K562 (cell line): ENCODE results near the gene MAP3K20. TPM values are rescaled to one million over a fixed set of nuclear protein-coding genes. Genes with fewer than 3 reads are reported as not detected.
A peak's percentile ranks its signal among the peaks of the same experiment; 100 is the strongest.

Experiments
- ARID1B ChIP-seq: fragments of 450-650 bp; IDR thresholded peaks from 2 replicates; pipeline ENCODE4 v1.6.1; 2016; ENCODE audit warnings: antibody characterized with exemption, mild to moderate bottlenecking, inconsistent platforms
- BMI1 ChIP-seq: fragments of 150-350 bp; IDR thresholded peaks from 2 replicates; pipeline ENCODE4 v1.6.1; 2014; ENCODE audit warnings: low read length
- CXXC5 ChIP-seq: fragments of 250-450 bp; sonication (Bioruptor Pico); IDR thresholded peaks from 2 replicates; pipeline ENCODE4 v1.8.0; 2022; ENCODE audit warnings: inconsistent platforms, mild to moderate bottlenecking, moderate library complexity
- GABPB1 ChIP-seq: sonication (generic); formaldehyde crosslinking; IDR thresholded peaks from 2 replicates; pipeline ENCODE4 v1.8.0; 2022; ENCODE audit warnings: mild to moderate bottlenecking, missing genetic modification reagents
- KAT7 ChIP-seq: sonication (generic); formaldehyde crosslinking; IDR thresholded peaks from 2 replicates; pipeline ENCODE4 v1.8.0; 2022; ENCODE audit warnings: missing genetic modification reagents, mild to moderate bottlenecking, borderline replicate concordance
- NFATC3 ChIP-seq: fragments of 450-650 bp; IDR thresholded peaks from 2 replicates; pipeline ENCODE4 v1.6.1; 2017; ENCODE audit warnings: mild to moderate bottlenecking
- SLC30A9 ChIP-seq: fragments of 250-450 bp; sonication (Bioruptor Pico); IDR thresholded peaks from 2 replicates; pipeline ENCODE4 v1.8.0; 2022; ENCODE audit warnings: mild to moderate bottlenecking, moderate library complexity
- TBP ChIP-seq: optimal IDR thresholded peaks from 2 replicates; pipeline ENCODE3; 2011; ENCODE audit warnings: low read depth, low read length, improper control_type of control experiment
- TEAD1 ChIP-seq, 2 experiments: fragments of 450-650 bp in 1 of 2; sonication (generic) in 1 of 2; formaldehyde crosslinking; IDR thresholded peaks; 2 replicates each; pipeline versions ENCODE4 v1.4.0 to v1.8.0; 2020 to 2022; ENCODE audit warnings: mild to moderate bottlenecking in 2 of 2, missing genetic modification reagents in 1 of 2
- XRCC3 ChIP-seq: fragments of 450-650 bp; IDR thresholded peaks from 2 replicates; pipeline ENCODE4 v1.6.1; 2017; ENCODE audit warnings: mild to moderate bottlenecking, moderate library complexity
- ZNF134 ChIP-seq: fragments of 250-450 bp; sonication (Bioruptor Pico); conservative IDR thresholded peaks from 2 replicates; pipeline ENCODE4 v1.4.0; 2020
- ZNF232 ChIP-seq: sonication (generic); formaldehyde crosslinking; IDR thresholded peaks from 2 replicates; pipeline ENCODE4 v1.8.0; 2022; ENCODE audit warnings: mild to moderate bottlenecking, missing genetic modification reagents
- polyA plus RNA-seq, 8 experiments: library from polyadenylated mRNA; depleted of rRNA in 4 of 8; stranded (reverse) in 5 of 8; unstranded in 3 of 8; fragments of >200 nt; fragmentation: Nextera tagmentation in 2 of 8; fragmentation: Illumina TruSeq in 1 of 8; extraction: Ambion mirVana in 2 of 8; extraction: Trizol in 1 of 8; gene quantifications; 2 replicates each; pipeline versions ENCODE4 v1.2.1 to v1.2.3, GENCODE V29; 2011 to 2014; ENCODE audit warnings: inconsistent platforms in 1 of 8, missing spikeins in 1 of 8
- total RNA-seq, 7 experiments: library from RNA; depleted of rRNA in 6 of 7; stranded (reverse); fragments of >200 nt in 6 of 7; fragmentation: Illumina TruSeq in 2 of 7; extraction: Trizol in 2 of 7; gene quantifications; 2 replicates each; pipeline versions ENCODE4 v1.2.1 to v1.2.3, GENCODE V29; 2011 to 2021; ENCODE audit warnings: low replicate concordance in 1 of 7
- TF ChIP-seq, protein P1 (sequence below): sonication (generic); formaldehyde crosslinking; IDR thresholded peaks from 2 replicates; pipeline ENCODE4 v1.8.0; 2023; ENCODE audit warnings: mild to moderate bottlenecking, missing genetic modification reagents
- TF ChIP-seq, protein P2 (sequence below), 2 experiments: fragments of 450-650 bp; conservative IDR thresholded peaks; 2 replicates each; pipeline ENCODE4 v1.6.1; 2017; ENCODE audit warnings: mild to moderate bottlenecking in 2 of 2, moderate library complexity in 2 of 2
- TF ChIP-seq, protein P3 (sequence below), 2 experiments: IDR thresholded peaks; 2 replicates each; pipeline ENCODE4 v1.6.1; 2011; ENCODE audit warnings: borderline replicate concordance in 1 of 2, control low read depth in 1 of 2, low read depth in 1 of 2, low read length in 1 of 2, mild to moderate bottlenecking in 1 of 2, mixed read lengths in 1 of 2, moderate library complexity in 1 of 2; ENCODE audit not compliant: insufficient read depth in 1 of 2, insufficient read length in 1 of 2, poor library complexity in 1 of 2, severe bottlenecking in 1 of 2; ENCODE audit errors: extremely low read depth in 1 of 2
- TF ChIP-seq, protein P4 (sequence below): sonication (generic); formaldehyde crosslinking; IDR thresholded peaks from 2 replicates; pipeline ENCODE4 v1.8.0; 2022; ENCODE audit warnings: missing genetic modification reagents, mild to moderate bottlenecking, moderate library complexity, borderline replicate concordance
- TF ChIP-seq, protein P5 (sequence below): fragments of 200-800 bp; sonication (Bioruptor generic); IDR thresholded peaks from 2 replicates; pipeline ENCODE4 v1.6.1; 2017; ENCODE audit warnings: missing genetic modification characterization, missing compliant biosample characterization

MAP3K20 gene
- total and polyA plus RNA-seq, 9 of the 15 experiments (the other 6 are each of a cell fraction or from before 2014, with no cell fraction given) = 9.8 to 34.2 (median 27.3) TPM

DNA sequence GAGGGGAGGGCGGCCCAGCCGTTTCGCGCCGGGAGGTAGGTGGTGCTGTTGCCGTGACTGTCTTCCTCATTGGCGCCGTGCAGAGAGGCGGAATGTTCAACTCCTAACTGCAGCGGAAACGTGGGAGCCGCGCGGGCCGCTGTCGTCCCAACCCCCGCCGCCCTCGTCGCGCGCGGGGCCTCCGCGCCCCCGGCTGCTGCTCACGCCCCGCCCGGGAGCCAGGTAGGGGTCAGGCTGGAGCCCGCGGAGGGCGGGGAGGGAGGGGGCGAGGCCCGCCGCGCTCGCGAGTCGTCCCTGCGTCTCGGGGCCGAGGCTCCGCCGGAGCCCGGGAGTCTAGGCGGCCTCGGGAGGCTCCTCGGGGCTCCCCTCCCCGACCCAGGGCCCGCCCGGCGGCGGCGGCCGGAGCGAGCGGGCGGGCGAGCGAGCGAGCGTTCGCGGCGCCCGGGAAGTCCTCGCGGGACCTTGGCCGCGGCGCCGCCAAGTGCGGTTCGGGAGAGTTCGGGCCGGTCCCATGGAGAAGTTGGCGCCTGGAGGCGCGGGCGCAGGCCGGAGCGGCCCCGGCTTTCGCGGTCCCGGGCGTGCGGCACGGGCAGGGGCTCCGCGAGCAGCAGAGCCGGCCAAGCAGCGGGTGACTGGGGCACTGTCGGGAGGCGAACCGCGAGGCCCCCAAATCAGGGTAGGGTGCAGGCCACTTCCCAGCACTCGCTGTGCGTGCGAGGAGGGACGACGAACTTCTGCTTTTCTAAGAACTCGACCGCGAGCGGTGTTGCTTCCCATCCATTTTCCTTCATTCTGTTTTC is at the start of gene MAP3K20 (continued):
- no peak for TF ChIP-seq ZNF232 (CRISPR knock-in tag)
- TF ChIP-seq, protein P1, sequence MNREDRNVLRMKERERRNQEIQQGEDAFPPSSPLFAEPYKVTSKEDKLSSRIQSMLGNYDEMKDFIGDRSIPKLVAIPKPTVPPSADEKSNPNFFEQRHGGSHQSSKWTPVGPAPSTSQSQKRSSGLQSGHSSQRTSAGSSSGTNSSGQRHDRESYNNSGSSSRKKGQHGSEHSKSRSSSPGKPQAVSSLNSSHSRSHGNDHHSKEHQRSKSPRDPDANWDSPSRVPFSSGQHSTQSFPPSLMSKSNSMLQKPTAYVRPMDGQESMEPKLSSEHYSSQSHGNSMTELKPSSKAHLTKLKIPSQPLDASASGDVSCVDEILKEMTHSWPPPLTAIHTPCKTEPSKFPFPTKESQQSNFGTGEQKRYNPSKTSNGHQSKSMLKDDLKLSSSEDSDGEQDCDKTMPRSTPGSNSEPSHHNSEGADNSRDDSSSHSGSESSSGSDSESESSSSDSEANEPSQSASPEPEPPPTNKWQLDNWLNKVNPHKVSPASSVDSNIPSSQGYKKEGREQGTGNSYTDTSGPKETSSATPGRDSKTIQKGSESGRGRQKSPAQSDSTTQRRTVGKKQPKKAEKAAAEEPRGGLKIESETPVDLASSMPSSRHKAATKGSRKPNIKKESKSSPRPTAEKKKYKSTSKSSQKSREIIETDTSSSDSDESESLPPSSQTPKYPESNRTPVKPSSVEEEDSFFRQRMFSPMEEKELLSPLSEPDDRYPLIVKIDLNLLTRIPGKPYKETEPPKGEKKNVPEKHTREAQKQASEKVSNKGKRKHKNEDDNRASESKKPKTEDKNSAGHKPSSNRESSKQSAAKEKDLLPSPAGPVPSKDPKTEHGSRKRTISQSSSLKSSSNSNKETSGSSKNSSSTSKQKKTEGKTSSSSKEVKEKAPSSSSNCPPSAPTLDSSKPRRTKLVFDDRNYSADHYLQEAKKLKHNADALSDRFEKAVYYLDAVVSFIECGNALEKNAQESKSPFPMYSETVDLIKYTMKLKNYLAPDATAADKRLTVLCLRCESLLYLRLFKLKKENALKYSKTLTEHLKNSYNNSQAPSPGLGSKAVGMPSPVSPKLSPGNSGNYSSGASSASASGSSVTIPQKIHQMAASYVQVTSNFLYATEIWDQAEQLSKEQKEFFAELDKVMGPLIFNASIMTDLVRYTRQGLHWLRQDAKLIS (CRISPR knock-in tag) = peak; percentile 93; the same call in 1 of the 2 replicates
- TF ChIP-seq, protein P2, sequence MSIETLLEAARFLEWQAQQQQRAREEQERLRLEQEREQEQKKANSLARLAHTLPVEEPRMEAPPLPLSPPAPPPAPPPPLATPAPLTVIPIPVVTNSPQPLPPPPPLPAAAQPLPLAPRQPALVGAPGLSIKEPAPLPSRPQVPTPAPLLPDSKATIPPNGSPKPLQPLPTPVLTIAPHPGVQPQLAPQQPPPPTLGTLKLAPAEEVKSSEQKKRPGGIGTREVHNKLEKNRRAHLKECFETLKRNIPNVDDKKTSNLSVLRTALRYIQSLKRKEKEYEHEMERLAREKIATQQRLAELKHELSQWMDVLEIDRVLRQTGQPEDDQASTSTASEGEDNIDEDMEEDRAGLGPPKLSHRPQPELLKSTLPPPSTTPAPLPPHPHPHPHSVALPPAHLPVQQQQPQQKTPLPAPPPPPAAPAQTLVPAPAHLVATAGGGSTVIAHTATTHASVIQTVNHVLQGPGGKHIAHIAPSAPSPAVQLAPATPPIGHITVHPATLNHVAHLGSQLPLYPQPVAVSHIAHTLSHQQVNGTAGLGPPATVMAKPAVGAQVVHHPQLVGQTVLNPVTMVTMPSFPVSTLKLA (conservative IDR thresholded peaks at IDR 0.05) = 0 out of 4 replicates have a peak, but pooled peaks of 1 of the 2 experiments have one; percentile 43
- peak; percentile 93 for TF ChIP-seq KAT7
- TF ChIP-seq, protein P3, sequence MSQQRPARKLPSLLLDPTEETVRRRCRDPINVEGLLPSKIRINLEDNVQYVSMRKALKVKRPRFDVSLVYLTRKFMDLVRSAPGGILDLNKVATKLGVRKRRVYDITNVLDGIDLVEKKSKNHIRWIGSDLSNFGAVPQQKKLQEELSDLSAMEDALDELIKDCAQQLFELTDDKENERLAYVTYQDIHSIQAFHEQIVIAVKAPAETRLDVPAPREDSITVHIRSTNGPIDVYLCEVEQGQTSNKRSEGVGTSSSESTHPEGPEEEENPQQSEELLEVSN (IDR thresholded peaks at IDR 0.05; ENCODE audit: borderline replicate concordance in 1 of 2, extremely low read depth in 1 of 2, insufficient read depth in 1 of 2, insufficient read length in 1 of 2, low read depth in 1 of 2, low read length in 1 of 2, poor library complexity in 1 of 2, severe bottlenecking in 1 of 2) = peak; percentile 69 to 74
- peak; percentile 41 for TF ChIP-seq GABPB1 (CRISPR knock-in tag)
- TF ChIP-seq TEAD1 (CRISPR knock-in tag; IDR thresholded peaks at IDR 0.05) = peak in 1 of 2 experiments; percentile 85; a peak in 2 of 4 replicates
- TF ChIP-seq ZNF134 (CRISPR knock-in tag) = no peak
- TF ChIP-seq ARID1B = no peak
- TF ChIP-seq SLC30A9 = 0 out of 2 replicates have a peak, but pooled peaks have one; percentile 51
- TF ChIP-seq XRCC3 = no peak
- TF ChIP-seq BMI1 = no peak
- TF ChIP-seq, protein P4, sequence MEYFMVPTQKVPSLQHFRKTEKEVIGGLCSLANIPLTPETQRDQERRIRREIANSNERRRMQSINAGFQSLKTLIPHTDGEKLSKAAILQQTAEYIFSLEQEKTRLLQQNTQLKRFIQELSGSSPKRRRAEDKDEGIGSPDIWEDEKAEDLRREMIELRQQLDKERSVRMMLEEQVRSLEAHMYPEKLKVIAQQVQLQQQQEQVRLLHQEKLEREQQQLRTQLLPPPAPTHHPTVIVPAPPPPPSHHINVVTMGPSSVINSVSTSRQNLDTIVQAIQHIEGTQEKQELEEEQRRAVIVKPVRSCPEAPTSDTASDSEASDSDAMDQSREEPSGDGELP = peak; percentile 72
- TF ChIP-seq, protein P5, sequence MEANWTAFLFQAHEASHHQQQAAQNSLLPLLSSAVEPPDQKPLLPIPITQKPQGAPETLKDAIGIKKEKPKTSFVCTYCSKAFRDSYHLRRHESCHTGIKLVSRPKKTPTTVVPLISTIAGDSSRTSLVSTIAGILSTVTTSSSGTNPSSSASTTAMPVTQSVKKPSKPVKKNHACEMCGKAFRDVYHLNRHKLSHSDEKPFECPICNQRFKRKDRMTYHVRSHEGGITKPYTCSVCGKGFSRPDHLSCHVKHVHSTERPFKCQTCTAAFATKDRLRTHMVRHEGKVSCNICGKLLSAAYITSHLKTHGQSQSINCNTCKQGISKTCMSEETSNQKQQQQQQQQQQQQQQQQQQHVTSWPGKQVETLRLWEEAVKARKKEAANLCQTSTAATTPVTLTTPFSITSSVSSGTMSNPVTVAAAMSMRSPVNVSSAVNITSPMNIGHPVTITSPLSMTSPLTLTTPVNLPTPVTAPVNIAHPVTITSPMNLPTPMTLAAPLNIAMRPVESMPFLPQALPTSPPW (CRISPR knock-in tag) = peak; percentile 90
- TF ChIP-seq TBP = peak; percentile 83
- TF ChIP-seq NFATC3 = no peak
- peak; percentile 70 for TF ChIP-seq CXXC5
